ENCODE measurements around the gene PAM16.
A peak's percentile ranks its signal among the peaks of the same experiment; 100 is the strongest.

Gene PAM16

DNA sequence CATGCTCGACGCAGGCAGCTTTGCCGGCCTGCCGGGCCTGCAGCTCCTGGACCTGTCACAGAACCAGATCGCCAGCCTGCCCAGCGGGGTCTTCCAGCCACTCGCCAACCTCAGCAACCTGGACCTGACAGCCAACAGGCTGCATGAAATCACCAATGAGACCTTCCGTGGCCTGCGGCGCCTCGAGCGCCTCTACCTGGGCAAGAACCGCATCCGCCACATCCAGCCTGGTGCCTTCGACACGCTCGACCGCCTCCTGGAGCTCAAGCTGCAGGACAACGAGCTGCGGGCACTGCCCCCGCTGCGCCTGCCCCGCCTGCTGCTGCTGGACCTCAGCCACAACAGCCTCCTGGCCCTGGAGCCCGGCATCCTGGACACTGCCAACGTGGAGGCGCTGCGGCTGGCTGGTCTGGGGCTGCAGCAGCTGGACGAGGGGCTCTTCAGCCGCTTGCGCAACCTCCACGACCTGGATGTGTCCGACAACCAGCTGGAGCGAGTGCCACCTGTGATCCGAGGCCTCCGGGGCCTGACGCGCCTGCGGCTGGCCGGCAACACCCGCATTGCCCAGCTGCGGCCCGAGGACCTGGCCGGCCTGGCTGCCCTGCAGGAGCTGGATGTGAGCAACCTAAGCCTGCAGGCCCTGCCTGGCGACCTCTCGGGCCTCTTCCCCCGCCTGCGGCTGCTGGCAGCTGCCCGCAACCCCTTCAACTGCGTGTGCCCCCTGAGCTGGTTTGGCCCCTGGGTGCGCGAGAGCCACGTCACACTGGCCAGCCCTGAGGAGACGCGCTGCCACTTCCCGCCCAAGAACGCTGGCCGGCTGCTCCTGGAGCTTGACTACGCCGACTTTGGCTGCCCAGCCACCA lies 30.2 kb upstream of the PAM16 start:
- H3K9ac ChIP-seq (ENCODE audit: low read depth, low read length) = no peak overlapping the region
- no peak overlapping the region for H3K4me3 ChIP-seq (ENCODE audit: low read length)
- H3K9me3 ChIP-seq (ENCODE audit: insufficient read depth, low read depth, low read length) = no peaks in the 10 kb centered on the region
- H3K27me3 ChIP-seq (ENCODE audit: insufficient read depth, low read length) = no peaks in the 10 kb centered on the region
- peaks cover 5% of the 10 kb centered on the region; the same call in 1 of the 2 replicates for H3K36me3 ChIP-seq (ENCODE audit: insufficient read depth, low read depth, low read length)
- H3K27ac ChIP-seq (ENCODE audit: low read length) = no peak overlapping the region
- peaks cover 9% of the 10 kb centered on the region; the same call in 1 of the 2 replicates for H3K4me1 ChIP-seq (ENCODE audit: insufficient read depth, low read length)

DNA sequence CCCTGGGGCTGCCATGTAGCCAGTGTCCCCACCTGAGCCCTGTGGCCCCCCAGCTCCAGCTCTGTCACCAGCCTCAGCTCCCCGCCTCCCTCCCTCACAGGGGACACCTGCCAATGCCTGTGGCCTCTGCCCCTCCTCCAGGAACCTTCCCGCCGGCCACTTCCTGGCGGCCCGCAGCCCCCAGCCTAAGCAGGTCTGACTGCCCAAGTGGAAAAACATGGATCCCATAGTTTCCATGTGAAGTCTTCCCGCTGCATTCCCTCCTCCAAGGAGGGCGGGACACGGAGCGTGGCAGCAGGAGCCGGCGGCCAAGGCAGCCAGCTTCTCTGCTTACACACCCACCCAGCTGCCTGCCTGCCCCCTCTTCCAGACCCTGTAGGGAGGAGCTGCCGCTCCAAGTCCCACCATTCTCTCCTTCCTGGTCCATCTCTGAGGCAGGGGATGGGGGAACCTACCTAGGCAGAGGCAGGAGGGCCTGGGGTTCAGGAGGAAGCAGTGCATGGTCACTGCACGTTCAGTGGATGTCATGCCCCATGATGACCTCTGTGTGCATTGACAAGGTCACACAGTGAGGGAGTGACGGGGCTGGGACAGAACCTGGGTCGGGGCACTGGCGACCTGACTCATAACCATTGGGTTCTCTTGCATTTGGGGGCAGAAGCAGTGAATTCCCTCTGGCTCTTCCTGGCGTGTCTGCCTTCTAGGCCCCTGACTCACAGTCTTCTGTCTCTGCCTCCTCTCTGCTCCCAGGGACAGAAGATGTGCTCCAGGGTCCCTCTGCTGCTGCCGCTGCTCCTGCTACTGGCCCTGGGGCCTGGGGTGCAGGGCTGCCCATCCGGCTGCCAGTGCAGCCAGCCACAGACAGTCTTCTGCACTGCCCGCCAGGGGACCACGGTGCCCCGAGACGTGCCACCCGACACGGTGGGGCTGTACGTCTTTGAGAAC lies 29.3 kb upstream of the PAM16 start:
- H3K36me3 ChIP-seq (ENCODE audit: insufficient read depth, low read depth, low read length) = peaks cover 5% of the 10 kb centered on the region; the same call in 1 of the 2 replicates
- H3K9me3 ChIP-seq (ENCODE audit: insufficient read depth, low read depth, low read length) = no peaks in the 10 kb centered on the region
- H3K4me1 ChIP-seq (ENCODE audit: insufficient read depth, low read length) = peaks cover 9% of the 10 kb centered on the region; the same call in 1 of the 2 replicates
- no peaks in the 10 kb centered on the region for H3K27me3 ChIP-seq (ENCODE audit: insufficient read depth, low read length)
- no peak overlapping the region for H3K9ac ChIP-seq (ENCODE audit: low read depth, low read length)
- no peak overlapping the region for H3K27ac ChIP-seq (ENCODE audit: low read length)
- H3K4me3 ChIP-seq (ENCODE audit: low read length) = no peak overlapping the region

DNA sequence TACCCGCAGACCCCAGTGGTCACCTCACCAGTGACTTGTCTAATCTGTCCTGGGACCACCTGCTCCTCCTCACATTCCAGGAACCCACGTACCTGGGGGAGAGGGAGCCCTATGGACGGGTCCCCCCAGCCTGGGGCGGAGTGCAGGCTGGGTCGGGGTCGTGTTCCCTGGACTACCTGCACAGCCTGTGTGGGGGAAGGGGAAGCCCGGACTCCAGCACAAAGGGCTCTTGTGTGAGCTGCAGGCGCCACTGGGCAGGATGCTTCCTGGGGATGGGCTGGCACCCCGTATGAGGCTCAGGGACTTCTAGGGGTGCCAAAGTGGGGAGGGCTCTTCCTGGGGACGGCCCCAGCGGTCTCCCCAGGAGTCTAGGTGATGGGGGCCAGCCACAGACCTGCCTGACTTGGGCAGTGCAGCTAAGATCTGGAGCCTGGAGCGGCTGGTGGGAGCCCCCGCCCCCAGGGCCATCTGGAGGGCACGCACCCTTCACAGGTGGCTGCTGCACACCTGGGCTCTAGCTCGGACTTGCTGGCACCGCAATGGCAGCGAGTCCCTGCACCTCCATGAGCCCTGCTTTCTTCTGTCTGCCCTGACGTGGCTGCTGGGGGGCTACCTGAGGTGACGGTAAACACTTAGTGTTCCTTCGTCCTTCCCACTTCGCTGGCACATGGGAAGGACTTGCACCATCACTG lies 28.0 kb upstream of the PAM16 start:
- Histone ChIP-seq H3K9me3 (ENCODE audit: insufficient read depth, low read depth, low read length) (no peaks in the 10 kb centered on the region), H3K36me3 (ENCODE audit: insufficient read depth, low read depth, low read length) (peaks cover 5% of the 10 kb centered on the region; the same call in 1 of the 2 replicates), H3K9ac (ENCODE audit: low read depth, low read length) (no peak overlapping the region), H3K4me1 (ENCODE audit: insufficient read depth, low read length) (peaks cover 18% of the 10 kb centered on the region), H3K27me3 (ENCODE audit: insufficient read depth, low read length) (no peaks in the 10 kb centered on the region), H3K27ac (ENCODE audit: low read length) (no peak overlapping the region), H3K4me3 (ENCODE audit: low read length) (no peak overlapping the region)

- Histone ChIP-seq H3K4me3 (ENCODE audit: low read length) (no peak overlapping the region), H3K9ac (ENCODE audit: low read depth, low read length) (no peak overlapping the region), H3K4me1 (ENCODE audit: insufficient read depth, low read length) (peaks cover 26% of the 10 kb centered on the region), H3K9me3 (ENCODE audit: insufficient read depth, low read depth, low read length) (no peaks in the 10 kb centered on the region), H3K36me3 (ENCODE audit: insufficient read depth, low read depth, low read length) (peaks cover 5% of the 10 kb centered on the region; the same call in 1 of the 2 replicates), H3K27ac (ENCODE audit: low read length) (no peak overlapping the region), H3K27me3 (ENCODE audit: insufficient read depth, low read length) (no peaks in the 10 kb centered on the region)
Observed at GRCh38 chr16:4378161-4378666, 27.1 kb upstream of the PAM16 start.

- Histone ChIP-seq H3K4me1 (ENCODE audit: insufficient read depth, low read length) (peaks cover 32% of the 10 kb centered on the region), H3K36me3 (ENCODE audit: insufficient read depth, low read depth, low read length) (peaks cover under 1% of the 10 kb centered on the region; the same call in 1 of the 2 replicates)
Observed at GRCh38 chr16:4377573-4378154, 26.5 kb upstream of the PAM16 start.

GRCh38 chr16:4376893-4377572 lies 25.9 kb upstream of the PAM16 start:
- no peak overlapping the region for H3K9ac ChIP-seq (ENCODE audit: low read depth, low read length)
- H3K36me3 ChIP-seq (ENCODE audit: insufficient read depth, low read depth, low read length) = no peaks in the 10 kb centered on the region
- H3K4me1 ChIP-seq (ENCODE audit: insufficient read depth, low read length) = peaks cover 36% of the 10 kb centered on the region
- H3K9me3 ChIP-seq (ENCODE audit: insufficient read depth, low read depth, low read length) = no peaks in the 10 kb centered on the region
- H3K27me3 ChIP-seq (ENCODE audit: insufficient read depth, low read length) = peaks cover 11% of the 10 kb centered on the region; the same call in 1 of the 2 replicates
- no peak overlapping the region for H3K4me3 ChIP-seq (ENCODE audit: low read length)
- no peak overlapping the region for H3K27ac ChIP-seq (ENCODE audit: low read length)

More at GRCh38 chr16:4377573-4378154, 26.5 kb upstream of the PAM16 start:
- Histone ChIP-seq H3K27ac (ENCODE audit: low read length) (no peak overlapping the region), H3K27me3 (ENCODE audit: insufficient read depth, low read length) (peaks cover 5% of the 10 kb centered on the region; the same call in 1 of the 2 replicates), H3K9me3 (ENCODE audit: insufficient read depth, low read depth, low read length) (no peaks in the 10 kb centered on the region), H3K4me3 (ENCODE audit: low read length) (no peak overlapping the region), H3K9ac (ENCODE audit: low read depth, low read length) (no peak overlapping the region)

DNA sequence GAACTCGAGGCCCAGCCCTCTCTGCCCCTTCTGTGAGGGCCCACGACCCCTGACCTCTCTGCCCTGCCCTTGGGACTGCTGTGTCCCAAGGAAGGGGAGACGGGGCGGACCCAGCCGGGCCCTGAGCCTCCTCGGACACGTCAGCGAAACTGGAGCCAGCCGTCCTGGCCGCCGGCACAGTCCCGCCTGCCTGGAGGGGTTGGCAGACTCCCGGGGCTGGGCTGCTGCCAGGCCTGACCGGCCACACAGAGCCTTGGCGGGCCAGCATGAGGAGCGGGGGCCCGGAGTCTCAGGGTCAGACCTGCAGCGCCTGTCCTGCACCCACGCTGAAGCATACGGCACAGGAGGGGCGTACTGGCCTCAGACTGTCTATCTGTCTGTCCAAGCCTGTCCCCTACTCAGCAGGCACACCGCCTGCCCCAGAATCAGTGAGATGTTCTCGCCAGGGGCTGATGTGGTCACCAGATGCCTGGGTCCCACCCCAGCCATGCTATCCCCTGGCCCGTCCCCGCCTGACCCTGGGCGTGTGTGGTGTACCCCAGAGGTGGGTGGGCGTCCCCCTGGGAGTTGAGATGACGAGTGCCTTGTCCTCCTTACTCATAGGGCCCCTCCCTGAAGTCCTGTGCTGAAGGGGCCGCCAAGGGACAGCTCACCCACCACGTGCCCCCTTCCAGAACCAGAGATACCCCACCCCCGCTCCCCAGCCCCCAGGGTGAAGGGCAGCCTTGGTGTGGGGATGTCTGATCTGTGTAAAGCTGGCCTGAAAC lies 25.2 kb upstream of the PAM16 start:
- H3K36me3 ChIP-seq (ENCODE audit: insufficient read depth, low read depth, low read length) = no peaks in the 10 kb centered on the region
- peaks cover 12% of the 10 kb centered on the region; the same call in 1 of the 2 replicates for H3K27me3 ChIP-seq (ENCODE audit: insufficient read depth, low read length)
- H3K4me3 ChIP-seq (ENCODE audit: low read length) = no peak overlapping the region
- no peak overlapping the region for H3K27ac ChIP-seq (ENCODE audit: low read length)
- peaks cover 37% of the 10 kb centered on the region for H3K4me1 ChIP-seq (ENCODE audit: insufficient read depth, low read length)
- no peak overlapping the region for H3K9ac ChIP-seq (ENCODE audit: low read depth, low read length)
- no peaks in the 10 kb centered on the region for H3K9me3 ChIP-seq (ENCODE audit: insufficient read depth, low read depth, low read length)

GRCh38 chr16:4375717-4376116 lies 24.6 kb upstream of the PAM16 start:
- Histone ChIP-seq H3K4me1 (ENCODE audit: insufficient read depth, low read length) (peaks cover 38% of the 10 kb centered on the region), H3K4me3 (ENCODE audit: low read length) (no peak overlapping the region), H3K27me3 (ENCODE audit: insufficient read depth, low read length) (peaks cover 12% of the 10 kb centered on the region; the same call in 1 of the 2 replicates), H3K9me3 (ENCODE audit: insufficient read depth, low read depth, low read length) (no peaks in the 10 kb centered on the region), H3K36me3 (ENCODE audit: insufficient read depth, low read depth, low read length) (no peaks in the 10 kb centered on the region), H3K9ac (ENCODE audit: low read depth, low read length) (no peak overlapping the region), H3K27ac (ENCODE audit: low read length) (no peak overlapping the region)

- Histone ChIP-seq H3K9ac (ENCODE audit: low read depth, low read length) (peak overlapping the region; percentile 34; the same call in 1 of the 2 replicates), H3K4me3 (ENCODE audit: low read length) (peak overlapping the region; percentile 33; the same call in 1 of the 2 replicates), H3K9me3 (ENCODE audit: insufficient read depth, low read depth, low read length) (no peaks in the 10 kb centered on the region), H3K27ac (ENCODE audit: low read length) (no peak overlapping the region), H3K27me3 (ENCODE audit: insufficient read depth, low read length) (peaks cover 12% of the 10 kb centered on the region; the same call in 1 of the 2 replicates), H3K36me3 (ENCODE audit: insufficient read depth, low read depth, low read length) (no peaks in the 10 kb centered on the region), H3K4me1 (ENCODE audit: insufficient read depth, low read length) (peaks cover 38% of the 10 kb centered on the region)
Observed at GRCh38 chr16:4373909-4374742, 23.0 kb upstream of the PAM16 start.
